ENCODE results near the gene COQ2. TPM values are rescaled to one million over a fixed set of nuclear protein-coding genes. Genes with fewer than 3 reads are reported as not detected.

The COQ2 gene
- total RNA-seq, 1 experiment from 2014 or later, result 19.8 TPM

DNA sequence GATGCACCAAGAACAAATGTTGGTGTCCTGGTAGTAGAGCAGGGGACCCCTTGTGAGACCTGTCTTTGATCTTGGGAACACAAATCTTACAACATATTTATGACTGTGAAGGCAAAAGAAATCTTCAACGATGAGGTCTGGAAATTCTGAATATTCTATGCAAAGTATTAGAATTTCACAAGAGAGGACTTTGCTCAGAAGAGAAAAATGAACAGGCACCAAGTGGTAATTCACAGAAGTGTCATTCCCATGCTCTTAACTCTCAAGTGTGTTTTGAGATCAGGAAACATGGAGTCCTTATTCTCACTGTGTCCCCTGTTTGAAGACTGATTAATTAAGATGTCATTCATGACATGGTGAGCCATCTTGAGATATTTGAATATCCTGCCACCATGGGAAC is 52.5 kb downstream of the COQ2 start:
- Histone ChIP-seq H3K9me3 (ENCODE audit: control insufficient read depth, low read depth, low read length) (no peaks in the 10 kb centered on the region), H2AFZ (ENCODE audit: low read length) (no peak overlapping the region), H3K79me2 (ENCODE audit: insufficient read depth, low read length) (no peaks in the 10 kb centered on the region), H2BK12ac (ENCODE audit: insufficient read length, low read depth, low read length) (no peak overlapping the region), H2BK15ac (ENCODE audit: low read depth, low read length) (no peak overlapping the region), H3K4ac (ENCODE audit: low read depth, low read length) (no peak overlapping the region), H3K14ac (ENCODE audit: insufficient read depth, low read length) (no peak overlapping the region), H3K27ac (ENCODE audit: insufficient read length, low read depth, low read length) (no peak overlapping the region), H2BK120ac (ENCODE audit: low read depth, low read length, poor library complexity, severe bottlenecking) (no peak overlapping the region), H4K5ac (ENCODE audit: insufficient read length, low read depth, low read length) (no peak overlapping the region), H2BK5ac (ENCODE audit: insufficient read length, low read length) (no peak overlapping the region), H3K79me1 (ENCODE audit: insufficient read depth, low read depth, low read length, poor library complexity, severe bottlenecking) (no peaks in the 10 kb centered on the region), H3K9ac (ENCODE audit: extremely low read depth, insufficient read length, low read length) (no peak overlapping the region), H2AK5ac (ENCODE audit: insufficient read length, low read length) (no peak overlapping the region), H2BK20ac (ENCODE audit: low read depth, low read length, poor library complexity, severe bottlenecking) (no peak overlapping the region), H3K4me2 (ENCODE audit: insufficient read depth, insufficient read length, low read length) (no peak overlapping the region), H3K27me3 (ENCODE audit: insufficient read depth, low read length) (no peaks in the 10 kb centered on the region), H3K23me2 (ENCODE audit: insufficient read length, low read depth, low read length, poor library complexity, severe bottlenecking) (no peaks in the 10 kb centered on the region), H3K23ac (ENCODE audit: insufficient read length, low read depth, low read length) (no peak overlapping the region), H4K91ac (ENCODE audit: insufficient read length, low read depth, low read length) (no peak overlapping the region), H4K20me1 (ENCODE audit: control insufficient read depth, insufficient read depth, insufficient read length) (no peaks in the 10 kb centered on the region), H4K8ac (replicated peaks; ENCODE audit: insufficient read length, low read depth, low read length) (no peak overlapping the region), H3K56ac (ENCODE audit: insufficient read length, low read depth, low read length) (no peak overlapping the region), H3K4me1 (ENCODE audit: insufficient read depth, low read length) (no peaks in the 10 kb centered on the region; the same call in 1 of the 2 replicates), H3T11ph (ENCODE audit: low read length) (no peak overlapping the region), H3K18ac (ENCODE audit: insufficient read length, low read depth, low read length) (no peak overlapping the region)
- no peaks in the 10 kb centered on the region for H3K36me3 Mint-ChIP-seq (ENCODE audit: insufficient read depth in 1 of 3, low read depth in 3 of 3)
- WGBS (ENCODE audit: extremely low coverage, insufficient read length, low lambda C conversion rate), result no CpG with 5 or more reads among the region's 1 CpG
- no peaks in the 10 kb centered on the region for H3K27me3 Mint-ChIP-seq (ENCODE audit: low read depth)
- peaks cover 16 to 17% of the 10 kb centered on the region in 2 experiments for H3K4me1 Mint-ChIP-seq
- no peak overlapping the region for H3K27ac Mint-ChIP-seq
- H3K4me3 Mint-ChIP-seq, result no peak overlapping the region
- no peak for DNase-seq
- TF ChIP-seq, protein P1, sequence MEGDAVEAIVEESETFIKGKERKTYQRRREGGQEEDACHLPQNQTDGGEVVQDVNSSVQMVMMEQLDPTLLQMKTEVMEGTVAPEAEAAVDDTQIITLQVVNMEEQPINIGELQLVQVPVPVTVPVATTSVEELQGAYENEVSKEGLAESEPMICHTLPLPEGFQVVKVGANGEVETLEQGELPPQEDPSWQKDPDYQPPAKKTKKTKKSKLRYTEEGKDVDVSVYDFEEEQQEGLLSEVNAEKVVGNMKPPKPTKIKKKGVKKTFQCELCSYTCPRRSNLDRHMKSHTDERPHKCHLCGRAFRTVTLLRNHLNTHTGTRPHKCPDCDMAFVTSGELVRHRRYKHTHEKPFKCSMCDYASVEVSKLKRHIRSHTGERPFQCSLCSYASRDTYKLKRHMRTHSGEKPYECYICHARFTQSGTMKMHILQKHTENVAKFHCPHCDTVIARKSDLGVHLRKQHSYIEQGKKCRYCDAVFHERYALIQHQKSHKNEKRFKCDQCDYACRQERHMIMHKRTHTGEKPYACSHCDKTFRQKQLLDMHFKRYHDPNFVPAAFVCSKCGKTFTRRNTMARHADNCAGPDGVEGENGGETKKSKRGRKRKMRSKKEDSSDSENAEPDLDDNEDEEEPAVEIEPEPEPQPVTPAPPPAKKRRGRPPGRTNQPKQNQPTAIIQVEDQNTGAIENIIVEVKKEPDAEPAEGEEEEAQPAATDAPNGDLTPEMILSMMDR (conservative IDR thresholded peaks at IDR 0.05), result no peak
- no peaks in the 10 kb centered on the region for H3K9me3 Mint-ChIP-seq

All from H9 (cell line).